Panc1 (cell line): ENCODE results near the gene AKAP13.
"Not testable (repeated sequence)": the region's sequence is repeated elsewhere in the genome, so short reads cannot be mapped to it uniquely, and the experiment has no call there.

Experiments used
- CTCF ChIP-seq: fragments of 450-650 bp; IDR thresholded peaks from 2 replicates; pipeline ENCODE4 v1.5.1; 2017; ENCODE audit warnings: mild to moderate bottlenecking
- REST ChIP-seq, 2 experiments: IDR thresholded peaks; 2 replicates each; pipeline ENCODE4 v1.6.1; 2011 to 2012; ENCODE audit warnings: low read depth in 2 of 2, control low read depth in 1 of 2, low read length in 1 of 2, mild to moderate bottlenecking in 1 of 2, moderate library complexity in 1 of 2; ENCODE audit not compliant: insufficient read depth in 1 of 2
- TCF7L2 ChIP-seq: IDR thresholded peaks from 2 replicates; pipeline ENCODE4 v1.6.1; 2011; ENCODE audit warnings: mild to moderate bottlenecking, low read depth, low read length, inconsistent platforms

- not testable (repeated sequence) for TF ChIP-seq REST (IDR thresholded peaks at IDR 0.05; ENCODE audit: insufficient read depth in 1 of 2, low read depth in 2 of 2, low read length in 1 of 2); CTCF; TCF7L2
Measured at GRCh38 chr15:85344241-85344640, 36.2 kb upstream of the AKAP13 start.
